ENCODE results near the gene PLEKHB1.

DNA sequence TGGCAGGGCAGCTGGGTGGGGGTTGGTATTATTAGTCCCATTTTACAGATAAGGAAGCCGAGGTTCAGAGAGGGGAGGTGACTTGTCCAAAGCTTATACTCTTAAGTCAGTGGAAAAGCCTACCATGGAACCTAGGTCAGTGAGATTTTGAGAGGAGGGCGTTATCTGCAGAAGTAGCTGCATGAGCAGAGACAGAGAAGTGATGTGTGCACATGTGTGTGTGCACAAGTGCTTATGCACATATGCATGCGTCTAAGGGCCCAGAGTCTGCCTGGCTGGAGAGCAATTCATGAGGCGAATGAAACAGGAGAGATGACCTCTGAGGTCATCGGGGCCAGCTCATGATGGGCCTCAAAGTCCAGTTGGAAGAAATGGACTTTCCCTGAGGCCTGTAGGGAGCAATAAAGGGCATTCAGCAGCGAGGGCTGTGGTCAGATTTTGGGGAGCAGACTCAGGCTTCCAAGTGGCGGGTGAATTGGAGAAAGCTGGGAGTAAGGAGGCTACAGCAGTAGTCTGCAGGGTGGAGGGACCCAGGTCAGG lies 8.2 kb downstream of the PLEKHB1 start:
- TF ChIP-seq TAF1 (IDR thresholded peaks at IDR 0.05; ENCODE audit: borderline replicate concordance, low read depth, low read length) (no peak), POLR2AphosphoS5 (IDR thresholded peaks at IDR 0.05; ENCODE audit: low read depth, low read length) (no peak), POLR2A (IDR thresholded peaks at IDR 0.05; ENCODE audit: low read depth, low read length) (no peak)

Measured in GM12892 (cell line).